ENCODE results near the gene CAPSL.

CAPSL gene

DNA sequence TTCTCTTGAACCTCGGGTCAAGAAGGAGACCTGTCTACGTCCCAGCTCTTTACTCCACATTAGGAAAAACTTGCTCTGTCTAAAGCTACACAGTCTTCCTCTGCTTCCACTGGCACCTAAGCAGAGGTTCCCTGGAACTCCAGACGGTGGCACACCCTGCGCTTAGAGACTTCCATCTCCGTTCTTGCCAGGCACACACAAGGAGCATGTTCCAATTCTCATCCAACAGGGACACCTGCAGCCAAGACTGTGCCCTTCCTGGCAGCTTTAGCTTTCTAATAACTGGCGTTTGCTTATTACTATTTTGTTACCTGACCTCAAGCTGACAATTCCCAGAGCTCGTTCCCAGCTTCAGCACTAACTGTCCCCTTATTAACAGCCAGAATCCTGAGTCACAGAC lies 16.0 kb downstream of the CAPSL start:
- H3K4me3 ChIP-seq (ENCODE audit: low read length in 2 of 2) = no peak overlapping the region
- H2BK5ac ChIP-seq (ENCODE audit: low read length) = no peak overlapping the region
- peaks cover 0 to 18% (median 5%) of the 10 kb centered on the region in 3 experiments for H3K27me3 ChIP-seq (ENCODE audit: control insufficient read depth in 3 of 3, insufficient read depth in 3 of 3, low read depth in 1 of 3, low read length in 3 of 3)
- no peak for DNase-seq (ENCODE audit: low spot score)
- no peak overlapping the region for H2BK120ac ChIP-seq (ENCODE audit: low read depth, low read length)
- H4K8ac ChIP-seq (ENCODE audit: low read depth, low read length) = no peak overlapping the region
- no peaks in the 10 kb centered on the region for H3K4me1 ChIP-seq (ENCODE audit: control insufficient read depth in 2 of 2, insufficient read depth in 1 of 2, low read depth in 1 of 2, low read length in 2 of 2)
- H2AFZ ChIP-seq (ENCODE audit: low read length) = no peak overlapping the region
- WGBS, 2 donors (ENCODE audit: extremely low coverage in 2 of 2, insufficient read length in 2 of 2, insufficient replicate concordance in 1 of 2) = no CpG with 5 or more reads among the region's 7 CpGs
- H3K27ac ChIP-seq (replicated peaks; ENCODE audit: low read length) = no peak overlapping the region
- H3K4ac ChIP-seq (ENCODE audit: low read length) = no peak overlapping the region
- no peak overlapping the region for H2AK5ac ChIP-seq (ENCODE audit: low read depth, low read length)
- no peak overlapping the region for H3K4me2 ChIP-seq (ENCODE audit: insufficient read depth, low read length, poor library complexity, severe bottlenecking)
- no peaks in the 10 kb centered on the region for H3K79me1 ChIP-seq (ENCODE audit: low read depth, low read length)
- H4K91ac ChIP-seq (ENCODE audit: low read depth, low read length, poor library complexity) = no peak overlapping the region
- no peak overlapping the region for H3K18ac ChIP-seq (ENCODE audit: low read length)
- H2BK15ac ChIP-seq (ENCODE audit: low read length) = no peak overlapping the region
- no peak overlapping the region for H3K9ac ChIP-seq (ENCODE audit: low read depth, low read length, poor library complexity)
- H3K9me3 ChIP-seq (replicated peaks in 1 of 2; ENCODE audit: control insufficient read depth in 2 of 2, insufficient read depth in 1 of 2, low read depth in 1 of 2, low read length in 2 of 2) = no peaks in the 10 kb centered on the region
- H3K23ac ChIP-seq (ENCODE audit: low read depth, low read length, poor library complexity) = no peak overlapping the region
- H3K14ac ChIP-seq (ENCODE audit: low read length) = no peak overlapping the region
- H2BK12ac ChIP-seq (ENCODE audit: low read length) = no peak overlapping the region
- H3K36me3 ChIP-seq (replicated peaks in 1 of 2; ENCODE audit: control insufficient read depth in 2 of 2, insufficient read depth in 2 of 2, low read length in 2 of 2) = no peaks in the 10 kb centered on the region

DNA sequence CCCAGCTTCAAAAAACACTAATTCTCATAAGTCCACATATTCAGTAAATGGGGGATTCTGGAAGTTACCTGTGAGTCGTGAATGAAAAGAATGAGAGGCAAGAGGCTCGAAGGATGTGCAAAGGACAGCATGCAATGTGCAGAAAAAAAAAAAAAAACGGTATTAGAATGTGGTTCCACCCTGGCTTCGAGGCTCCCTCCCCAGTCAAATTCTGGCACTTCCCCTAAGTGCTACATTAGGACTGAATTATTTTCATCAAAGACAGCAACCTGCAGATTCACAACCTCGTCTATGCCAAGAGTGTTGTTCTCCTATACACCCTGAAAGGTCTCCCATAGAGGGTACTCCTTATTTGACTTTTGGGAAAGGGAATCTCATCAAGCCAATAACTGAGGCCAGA lies 16.5 kb downstream of the CAPSL start:
- Histone ChIP-seq H3K4me1 (ENCODE audit: control insufficient read depth in 2 of 2, insufficient read depth in 1 of 2, low read depth in 1 of 2, low read length in 2 of 2) (no peaks in the 10 kb centered on the region), H3K9me3 (replicated peaks in 1 of 2; ENCODE audit: control insufficient read depth in 2 of 2, insufficient read depth in 1 of 2, low read depth in 1 of 2, low read length in 2 of 2) (no peaks in the 10 kb centered on the region), H3K4me3 (ENCODE audit: low read length in 2 of 2) (no peak overlapping the region), H3K79me1 (ENCODE audit: low read depth, low read length) (no peaks in the 10 kb centered on the region), H3K4ac (ENCODE audit: low read length) (no peak overlapping the region), H3K18ac (ENCODE audit: low read length) (no peak overlapping the region), H3K23ac (ENCODE audit: low read depth, low read length, poor library complexity) (no peak overlapping the region), H3K4me2 (ENCODE audit: insufficient read depth, low read length, poor library complexity, severe bottlenecking) (no peak overlapping the region), H3K9ac (ENCODE audit: low read depth, low read length, poor library complexity) (no peak overlapping the region), H2BK15ac (ENCODE audit: low read length) (no peak overlapping the region), H2AFZ (ENCODE audit: low read length) (no peak overlapping the region), H2BK120ac (ENCODE audit: low read depth, low read length) (no peak overlapping the region), H3K27ac (replicated peaks; ENCODE audit: low read length) (no peak overlapping the region), H4K8ac (ENCODE audit: low read depth, low read length) (no peak overlapping the region), H3K27me3 (ENCODE audit: control insufficient read depth in 3 of 3, insufficient read depth in 3 of 3, low read depth in 1 of 3, low read length in 3 of 3) (peaks cover 0 to 18% (median 5%) of the 10 kb centered on the region in 3 experiments), H4K91ac (ENCODE audit: low read depth, low read length, poor library complexity) (no peak overlapping the region), H2BK12ac (ENCODE audit: low read length) (no peak overlapping the region), H3K14ac (ENCODE audit: low read length) (no peak overlapping the region), H2AK5ac (ENCODE audit: low read depth, low read length) (no peak overlapping the region), H3K36me3 (replicated peaks in 1 of 2; ENCODE audit: control insufficient read depth in 2 of 2, insufficient read depth in 2 of 2, low read length in 2 of 2) (no peaks in the 10 kb centered on the region), H2BK5ac (ENCODE audit: low read length) (no peak overlapping the region)
- WGBS, 2 donors (ENCODE audit: extremely low coverage in 2 of 2, insufficient read length in 2 of 2, insufficient replicate concordance in 1 of 2) = no CpG with 5 or more reads among the region's 5 CpGs
- no peak for DNase-seq (ENCODE audit: low spot score)

DNA sequence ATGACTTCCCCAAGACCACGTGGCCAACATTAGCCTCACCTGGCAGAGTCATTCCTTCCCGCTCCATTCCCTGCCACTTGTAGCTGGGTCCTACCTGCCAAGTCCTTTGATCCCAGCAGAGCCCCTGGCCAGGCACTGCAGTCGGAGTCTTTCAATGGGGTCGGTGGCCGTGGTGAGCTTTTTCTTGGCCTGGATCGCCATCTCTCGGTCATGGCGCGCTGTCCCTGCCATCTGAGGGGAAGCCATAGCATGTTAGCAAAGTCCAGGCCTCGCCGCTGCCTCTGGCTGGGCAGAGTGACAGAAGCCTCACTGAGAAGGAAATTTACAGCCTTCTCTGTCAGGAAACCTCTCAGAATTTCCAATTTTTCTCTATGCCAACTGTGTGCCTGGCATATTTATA lies 17.5 kb downstream of the CAPSL start:
- peak overlapping the region; percentile 35 for H3K9ac ChIP-seq (ENCODE audit: low read depth, low read length, poor library complexity)
- no peak overlapping the region for H2BK120ac ChIP-seq (ENCODE audit: low read depth, low read length)
- H3K4me3 ChIP-seq (ENCODE audit: low read length in 2 of 2) = no peak overlapping the region
- H3K27me3 ChIP-seq (ENCODE audit: control insufficient read depth in 3 of 3, insufficient read depth in 3 of 3, low read depth in 1 of 3, low read length in 3 of 3) = peaks cover 0 to 18% (median 5%) of the 10 kb centered on the region in 3 experiments
- no peak overlapping the region for H3K18ac ChIP-seq (ENCODE audit: low read length)
- H3K9me3 ChIP-seq (replicated peaks in 1 of 2; ENCODE audit: control insufficient read depth in 2 of 2, insufficient read depth in 1 of 2, low read depth in 1 of 2, low read length in 2 of 2) = no peaks in the 10 kb centered on the region
- H3K4me1 ChIP-seq (ENCODE audit: control insufficient read depth in 2 of 2, insufficient read depth in 1 of 2, low read depth in 1 of 2, low read length in 2 of 2) = no peaks in the 10 kb centered on the region
- no peak overlapping the region for H2AFZ ChIP-seq (ENCODE audit: low read length)
- DNase-seq (ENCODE audit: low spot score) = no peak
- H4K8ac ChIP-seq (ENCODE audit: low read depth, low read length) = peak overlapping the region; percentile 74
- no peak overlapping the region for H2BK12ac ChIP-seq (ENCODE audit: low read length)
- no peak overlapping the region for H2BK5ac ChIP-seq (ENCODE audit: low read length)
- no peak overlapping the region for H3K4me2 ChIP-seq (ENCODE audit: insufficient read depth, low read length, poor library complexity, severe bottlenecking)
- H3K4ac ChIP-seq (ENCODE audit: low read length) = no peak overlapping the region
- H2AK5ac ChIP-seq (ENCODE audit: low read depth, low read length) = no peak overlapping the region
- H3K14ac ChIP-seq (ENCODE audit: low read length) = no peak overlapping the region
- no peaks in the 10 kb centered on the region for H3K36me3 ChIP-seq (replicated peaks in 1 of 2; ENCODE audit: control insufficient read depth in 2 of 2, insufficient read depth in 2 of 2, low read length in 2 of 2)
- H4K91ac ChIP-seq (ENCODE audit: low read depth, low read length, poor library complexity) = no peak overlapping the region
- no CpG with 5 or more reads among the region's 11 CpGs for WGBS, 2 donors (ENCODE audit: extremely low coverage in 2 of 2, insufficient read length in 2 of 2, insufficient replicate concordance in 1 of 2)
- H3K27ac ChIP-seq (replicated peaks; ENCODE audit: low read length) = no peak overlapping the region
- no peaks in the 10 kb centered on the region for H3K79me1 ChIP-seq (ENCODE audit: low read depth, low read length)
- H2BK15ac ChIP-seq (ENCODE audit: low read length) = no peak overlapping the region
- no peak overlapping the region for H3K23ac ChIP-seq (ENCODE audit: low read depth, low read length, poor library complexity)

DNA sequence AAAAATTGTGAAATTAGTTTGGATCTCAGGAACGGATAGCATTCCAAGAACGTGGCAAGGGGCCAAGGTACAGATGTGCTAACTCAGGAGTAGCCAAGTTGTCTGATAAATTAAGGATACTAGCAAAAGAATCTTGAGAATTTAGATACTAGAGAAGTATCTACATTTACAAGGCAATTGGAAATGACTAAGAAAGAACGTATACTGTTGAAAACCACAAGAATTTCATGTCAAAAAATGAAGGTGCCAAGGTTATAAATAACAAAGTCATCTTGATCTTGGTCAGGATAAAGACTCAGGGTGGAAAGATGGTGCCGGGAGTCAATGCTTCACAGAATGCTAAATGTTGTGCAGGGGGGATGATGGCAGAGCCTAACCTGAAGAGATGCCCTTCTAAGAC lies 19.2 kb downstream of the CAPSL start:
- Histone ChIP-seq H2BK5ac (ENCODE audit: low read length) (no peak overlapping the region), H2AK5ac (ENCODE audit: low read depth, low read length) (no peak overlapping the region), H3K79me1 (ENCODE audit: low read depth, low read length) (no peaks in the 10 kb centered on the region), H3K18ac (ENCODE audit: low read length) (no peak overlapping the region), H3K27me3 (ENCODE audit: control insufficient read depth in 3 of 3, insufficient read depth in 3 of 3, low read depth in 1 of 3, low read length in 3 of 3) (peaks cover 0 to 8% (median 2%) of the 10 kb centered on the region in 3 experiments), H3K36me3 (replicated peaks in 1 of 2; ENCODE audit: control insufficient read depth in 2 of 2, insufficient read depth in 2 of 2, low read length in 2 of 2) (no peaks in the 10 kb centered on the region), H2AFZ (ENCODE audit: low read length) (no peak overlapping the region), H3K4ac (ENCODE audit: low read length) (no peak overlapping the region), H3K9ac (ENCODE audit: low read depth, low read length, poor library complexity) (no peak overlapping the region), H3K14ac (ENCODE audit: low read length) (no peak overlapping the region), H3K9me3 (replicated peaks in 1 of 2; ENCODE audit: control insufficient read depth in 2 of 2, insufficient read depth in 1 of 2, low read depth in 1 of 2, low read length in 2 of 2) (no peaks in the 10 kb centered on the region), H2BK120ac (ENCODE audit: low read depth, low read length) (no peak overlapping the region), H3K27ac (replicated peaks; ENCODE audit: low read length) (no peak overlapping the region), H3K4me1 (ENCODE audit: control insufficient read depth in 2 of 2, insufficient read depth in 1 of 2, low read depth in 1 of 2, low read length in 2 of 2) (no peaks in the 10 kb centered on the region), H3K4me2 (ENCODE audit: insufficient read depth, low read length, poor library complexity, severe bottlenecking) (no peak overlapping the region), H2BK12ac (ENCODE audit: low read length) (no peak overlapping the region), H4K91ac (ENCODE audit: low read depth, low read length, poor library complexity) (no peak overlapping the region), H3K23ac (ENCODE audit: low read depth, low read length, poor library complexity) (no peak overlapping the region), H3K4me3 (ENCODE audit: low read length in 2 of 2) (no peak overlapping the region), H4K8ac (ENCODE audit: low read depth, low read length) (no peak overlapping the region), H2BK15ac (ENCODE audit: low read length) (no peak overlapping the region)
- DNase-seq (ENCODE audit: low spot score) = no peak
- no CpG with 5 or more reads among the region's 4 CpGs for WGBS, 2 donors (ENCODE audit: extremely low coverage in 2 of 2, insufficient read length in 2 of 2, insufficient replicate concordance in 1 of 2)
